CD4-positive, alpha-beta T cell treated with Interleukin-10 for 1 hour (primary cell): ENCODE measurements around the gene ALK.
"Not testable (repeated sequence)": the region's sequence is repeated elsewhere in the genome, so short reads cannot be mapped to it uniquely, and the experiment has no call there.

Experiments
- DNase-seq: peaks from one replicate; pipeline ENCODE4 v3.0.0-alpha.2; 2020

ALK gene

DNA sequence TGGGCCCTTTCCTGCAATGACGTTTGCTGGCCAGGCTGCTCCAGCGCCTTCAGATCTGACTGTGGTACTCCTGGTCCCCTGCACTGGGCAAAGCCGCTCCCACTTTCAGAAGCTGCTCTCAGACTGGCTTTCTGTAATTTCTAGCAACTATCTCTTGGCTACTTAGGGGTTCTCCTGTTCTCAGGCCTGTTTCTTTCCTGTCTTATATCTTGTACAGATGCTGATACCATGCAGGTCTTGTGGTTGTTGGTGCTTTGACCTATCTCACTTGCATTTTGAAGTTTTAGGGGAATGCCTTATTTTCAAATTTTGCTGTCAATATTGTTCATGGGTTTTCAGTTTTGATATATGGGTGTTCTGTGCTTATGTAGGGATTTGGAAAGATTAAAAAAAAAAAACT, 660.4 kb downstream of the ALK start:
- no peak for DNase-seq

DNA sequence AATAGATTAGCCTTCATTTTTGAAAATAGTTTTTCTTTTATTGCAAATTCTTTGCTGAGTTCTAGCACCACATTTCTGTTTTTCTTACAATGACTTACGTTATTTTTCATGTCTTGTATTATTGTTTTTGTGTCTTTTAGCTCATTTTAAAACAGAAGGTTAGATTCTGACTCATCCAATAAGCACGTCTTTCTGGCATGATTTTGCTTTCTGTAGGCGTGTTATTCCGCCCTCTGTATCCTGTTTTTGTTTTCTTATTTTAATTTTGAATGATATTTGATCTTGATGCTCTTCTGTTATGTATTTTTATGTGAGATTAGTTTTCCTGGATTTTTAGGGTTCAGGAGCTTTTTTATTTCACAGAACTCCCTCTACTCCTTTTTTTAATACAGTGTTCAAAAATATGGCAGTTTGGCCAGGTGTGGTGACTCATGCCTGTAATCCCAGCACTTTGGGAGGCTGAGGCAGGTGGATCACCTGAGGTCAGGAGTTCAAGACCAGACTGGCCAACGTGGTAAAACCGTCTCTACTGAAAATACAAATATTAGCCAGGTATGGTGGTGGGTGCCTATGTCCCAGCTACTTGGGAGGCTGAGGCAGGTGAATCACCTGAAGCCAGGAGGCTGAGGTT, 661.1 kb downstream of the ALK start:
- no peak for DNase-seq

DNA sequence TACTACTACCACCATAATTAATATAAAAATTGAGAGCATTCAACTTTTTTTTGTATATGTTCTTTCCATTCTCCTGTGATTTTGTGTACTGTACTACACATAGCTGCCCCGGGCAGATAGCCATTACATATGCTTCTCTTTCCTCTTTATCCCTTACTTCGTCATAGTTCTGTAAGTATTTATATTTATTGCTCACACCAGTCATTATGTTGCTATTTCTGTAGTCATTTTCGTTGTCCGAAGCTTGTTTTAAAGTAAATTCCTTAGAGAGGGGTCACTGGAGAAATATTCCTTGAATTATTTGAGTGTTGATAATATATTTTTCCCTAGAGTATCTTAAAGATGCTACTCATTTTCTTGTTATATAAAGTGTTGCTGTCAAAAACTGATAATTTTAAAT, 662.2 kb downstream of the ALK start:
- no peak for DNase-seq

DNA sequence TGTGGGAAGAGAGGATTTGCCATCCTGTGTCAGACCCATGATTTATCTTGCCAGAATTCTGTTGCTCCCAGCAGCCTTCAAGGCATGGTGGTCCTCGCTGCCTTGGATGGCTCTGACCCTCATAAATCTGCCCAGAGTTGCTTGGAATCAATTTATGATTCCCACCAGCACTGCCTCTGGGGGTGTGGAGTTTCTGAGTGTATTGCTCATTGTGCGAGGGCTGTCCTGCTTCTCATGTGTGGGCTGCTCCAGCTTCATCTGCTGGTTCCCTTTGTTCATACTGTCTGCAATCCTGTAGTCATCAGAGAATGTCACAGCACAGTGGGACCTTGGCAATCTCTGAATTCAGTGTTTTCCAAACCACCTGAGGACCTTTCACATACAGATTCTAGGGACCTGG, 666.4 kb downstream of the ALK start:
- DNase-seq: no peak

DNA sequence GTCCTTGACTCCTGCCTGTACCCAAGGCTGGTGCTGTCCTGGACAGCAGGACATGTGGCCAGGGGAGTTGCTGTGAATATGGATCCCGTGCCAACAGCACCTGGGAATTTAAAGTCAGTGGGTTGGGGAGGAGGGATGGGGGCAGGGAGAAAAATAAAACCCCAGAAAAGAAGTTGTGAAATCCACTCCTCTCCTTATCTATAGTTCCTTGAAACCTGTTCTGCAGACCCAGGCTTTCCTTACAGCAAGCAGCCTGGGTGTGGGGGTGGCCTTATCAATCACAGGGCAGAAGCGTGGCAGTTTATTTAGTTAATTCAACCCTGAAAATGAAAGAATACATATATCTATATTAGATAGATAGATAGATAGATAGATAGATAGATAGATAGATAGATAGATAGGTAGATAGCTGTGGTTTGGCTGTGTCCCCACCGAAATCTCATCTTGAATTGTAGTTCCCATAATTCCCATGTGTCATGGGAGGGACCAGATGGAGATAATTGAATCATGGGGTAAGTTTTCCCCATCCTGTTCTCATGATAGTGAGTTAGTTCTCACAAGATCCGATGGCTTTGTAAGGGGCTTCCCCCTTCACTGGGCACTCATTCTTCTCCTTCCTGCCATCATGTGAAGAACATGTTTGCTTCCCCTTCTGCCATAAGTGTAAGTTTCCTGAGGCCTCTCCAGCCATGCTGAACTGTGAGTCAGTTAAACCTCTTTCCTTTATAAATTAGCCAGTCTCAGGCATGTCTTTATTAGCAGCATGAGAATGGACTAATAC, 667.7 kb downstream of the ALK start:
- DNase-seq: not testable (repeated sequence)

DNA sequence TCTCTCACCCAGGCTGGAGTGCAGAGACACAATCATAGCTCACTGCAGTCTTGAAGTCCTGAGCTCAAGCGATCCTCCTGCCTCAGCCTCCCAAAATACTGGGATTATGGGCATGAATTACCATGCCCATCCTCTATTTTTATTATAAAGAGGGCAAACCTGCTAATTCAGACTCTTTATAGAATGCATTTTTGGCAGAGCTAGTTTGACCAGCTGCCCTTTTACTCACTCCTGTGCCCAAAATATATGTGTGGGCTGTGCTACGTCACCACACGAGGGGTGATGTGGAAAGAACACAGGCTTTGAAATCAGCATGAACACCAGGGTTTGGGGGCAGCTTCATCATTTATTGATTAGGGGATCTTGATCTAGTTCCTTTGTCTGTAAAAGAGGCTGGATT, 668.4 kb downstream of the ALK start:
- no peak for DNase-seq

DNA sequence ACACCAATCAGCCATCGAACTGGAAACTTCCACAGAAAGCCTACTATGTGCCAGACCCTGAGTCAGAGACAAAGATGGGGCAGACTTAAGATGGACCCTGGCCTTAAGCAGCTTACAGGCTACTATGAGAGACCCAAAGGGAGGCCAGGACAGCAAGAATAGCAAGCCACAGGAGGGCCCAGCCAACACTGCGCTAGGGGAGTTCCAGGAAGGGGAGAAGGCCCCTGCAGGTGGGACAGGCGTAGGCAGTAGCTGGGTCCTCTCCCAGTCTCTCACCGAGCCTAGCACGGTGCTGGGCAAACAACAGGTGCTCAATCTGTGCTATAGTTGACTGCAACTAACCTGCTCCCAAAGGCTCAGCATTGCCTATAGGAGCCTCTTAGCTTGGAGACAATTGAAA, 670.0 kb downstream of the ALK start:
- DNase-seq: no peak

DNA sequence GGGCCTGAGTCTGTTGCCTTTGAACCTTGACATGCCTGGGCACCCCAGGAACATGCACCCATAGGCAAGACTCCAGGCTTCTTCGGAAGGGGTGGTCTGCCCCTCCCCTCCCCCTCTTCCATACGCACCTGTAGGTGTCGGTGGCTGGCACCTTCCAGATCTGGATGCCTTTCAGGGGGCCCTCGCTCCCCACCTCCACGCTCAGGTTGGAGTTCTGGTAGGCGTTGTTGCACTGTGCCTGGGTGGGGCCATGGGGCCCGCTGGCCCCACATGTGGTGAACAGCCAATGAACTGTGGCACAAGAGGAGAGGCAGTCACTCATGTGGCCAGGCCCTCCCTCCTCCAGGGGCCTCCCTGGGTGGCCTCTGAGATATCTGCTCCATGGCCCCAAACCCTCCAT, 670.4 kb downstream of the ALK start:
- no peak for DNase-seq

DNA sequence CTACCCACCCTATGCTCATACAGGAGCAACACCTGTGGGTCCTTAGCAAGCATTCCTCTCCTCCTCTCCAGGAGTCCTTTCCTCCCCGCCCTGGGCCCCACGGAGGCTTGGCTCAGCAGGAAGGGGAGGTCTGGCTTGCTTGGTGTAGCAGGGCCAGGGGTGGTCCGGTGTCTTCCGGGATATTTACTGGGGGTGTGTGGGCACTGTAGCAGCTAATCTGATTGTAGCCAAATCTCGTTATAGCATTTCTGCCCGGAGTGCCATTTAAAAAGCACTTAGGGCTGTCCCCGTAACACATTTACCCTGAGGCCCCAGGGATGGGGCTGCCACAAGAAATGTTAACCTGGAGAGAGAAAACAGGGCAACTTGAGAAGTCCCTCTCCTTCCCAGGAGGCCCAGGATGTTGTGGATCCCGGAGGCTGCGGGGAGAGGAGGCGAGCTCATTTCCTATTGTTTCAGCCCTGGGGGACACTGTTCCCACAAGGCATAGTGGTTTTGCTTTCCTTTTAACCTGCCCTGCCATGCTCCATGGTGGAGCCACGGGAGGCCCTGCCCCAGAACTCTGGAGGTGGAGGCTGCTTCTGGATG, 671.6 kb downstream of the ALK start:
- no peak for DNase-seq

DNA sequence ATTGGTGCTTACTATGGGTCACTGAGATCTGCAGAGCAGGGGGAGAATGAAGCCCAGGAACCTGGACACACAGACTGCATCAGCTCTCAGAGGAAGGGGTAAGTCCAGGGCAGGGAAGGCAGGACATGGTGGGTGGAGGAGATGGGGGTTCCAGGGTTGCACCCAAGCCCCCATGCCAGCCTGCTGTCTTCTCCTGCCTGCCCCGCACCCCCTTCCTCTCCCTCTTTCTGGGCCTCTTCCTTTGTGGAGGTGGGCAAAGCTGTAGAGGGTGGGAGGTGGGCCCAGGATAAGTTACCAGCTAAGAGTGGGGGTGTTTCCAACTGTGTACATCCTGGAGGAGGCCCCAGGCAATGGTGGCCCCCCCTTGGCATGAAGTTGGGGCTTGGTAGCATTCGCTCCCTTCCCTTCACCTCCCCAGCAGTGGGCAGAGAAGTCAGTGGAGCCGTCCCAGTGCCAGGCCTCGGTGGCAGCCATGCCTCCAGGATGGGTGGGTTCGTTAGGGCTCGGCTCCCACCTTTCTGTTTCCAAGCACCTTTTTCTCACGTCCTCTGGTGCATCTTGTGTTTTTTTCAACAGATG, 674.0 kb downstream of the ALK start:
- no peak for DNase-seq

DNA sequence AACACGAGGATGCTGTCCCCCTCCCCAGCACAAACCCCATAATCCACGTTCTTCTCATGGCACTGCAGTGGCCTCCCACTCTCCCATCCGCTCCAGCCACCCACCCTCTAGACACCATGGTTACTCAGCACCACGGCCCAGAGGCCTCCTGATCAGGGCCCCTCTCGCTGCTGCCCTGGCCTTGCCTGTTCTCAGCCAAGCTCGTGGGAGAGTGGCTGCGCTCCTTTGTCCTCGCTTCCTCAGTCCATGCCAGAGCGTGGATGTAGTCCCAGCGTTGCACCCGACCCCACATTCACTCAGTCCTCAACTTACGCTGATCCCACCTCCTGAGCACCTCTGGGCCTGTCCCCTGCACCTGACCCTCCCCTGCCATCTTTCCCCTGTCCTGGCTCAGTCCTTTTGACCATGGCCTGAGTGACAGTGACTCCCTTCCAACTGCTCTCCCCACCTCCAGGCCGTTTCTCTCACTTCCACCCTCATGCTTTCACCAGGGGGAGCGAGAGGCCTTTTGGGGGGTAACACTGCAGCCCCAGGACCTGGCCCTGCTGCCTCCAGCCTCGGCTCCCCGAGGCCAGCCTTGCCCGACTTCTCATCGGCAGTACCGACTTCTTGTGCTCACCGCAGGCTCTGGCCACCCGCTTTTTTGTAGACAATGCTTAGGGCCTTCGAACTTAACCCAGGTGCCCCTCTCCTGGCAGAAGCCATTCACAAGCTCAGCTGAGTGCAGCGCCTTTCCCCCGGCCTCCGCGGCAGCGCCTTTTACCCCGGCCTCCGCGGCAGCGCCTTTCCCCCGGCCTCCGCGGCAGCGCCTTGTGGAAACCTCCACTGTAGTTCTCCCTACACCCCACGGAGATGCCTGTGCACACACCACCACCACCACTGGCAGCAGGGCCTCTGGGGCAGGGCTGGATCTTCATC, 674.7 kb downstream of the ALK start:
- DNase-seq: no peak

DNA sequence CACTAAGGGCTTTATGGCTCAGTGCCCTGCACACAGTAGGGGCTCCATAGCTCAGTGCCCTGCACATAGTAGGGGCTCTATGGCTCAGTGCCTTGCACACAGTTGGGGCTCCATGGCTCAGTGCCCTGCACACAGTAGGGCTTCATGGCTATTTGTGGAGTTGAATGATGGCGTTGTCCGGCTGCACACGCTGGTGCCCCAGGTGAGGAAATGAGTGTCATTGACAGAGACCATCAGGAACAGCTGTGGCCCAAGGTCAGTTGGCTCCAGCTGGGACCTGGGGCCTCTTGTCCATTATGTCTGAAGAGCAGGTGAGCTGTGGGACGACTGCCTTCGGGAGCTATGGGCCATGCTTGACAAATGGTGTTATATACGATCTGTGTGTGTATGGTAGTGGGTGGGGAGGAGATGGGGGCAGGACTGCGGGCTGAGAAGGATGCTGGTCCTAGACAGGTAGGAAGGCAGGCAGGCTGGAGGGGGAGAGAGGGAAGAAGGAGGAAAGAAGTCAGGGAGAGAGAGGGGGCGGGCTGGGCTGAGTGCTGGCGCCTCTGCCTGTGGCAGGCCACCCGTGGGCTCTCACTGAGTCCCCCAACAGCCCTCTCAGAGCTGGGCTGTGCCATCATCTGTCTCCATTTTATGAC, 675.5 kb downstream of the ALK start:
- no peak for DNase-seq

DNA sequence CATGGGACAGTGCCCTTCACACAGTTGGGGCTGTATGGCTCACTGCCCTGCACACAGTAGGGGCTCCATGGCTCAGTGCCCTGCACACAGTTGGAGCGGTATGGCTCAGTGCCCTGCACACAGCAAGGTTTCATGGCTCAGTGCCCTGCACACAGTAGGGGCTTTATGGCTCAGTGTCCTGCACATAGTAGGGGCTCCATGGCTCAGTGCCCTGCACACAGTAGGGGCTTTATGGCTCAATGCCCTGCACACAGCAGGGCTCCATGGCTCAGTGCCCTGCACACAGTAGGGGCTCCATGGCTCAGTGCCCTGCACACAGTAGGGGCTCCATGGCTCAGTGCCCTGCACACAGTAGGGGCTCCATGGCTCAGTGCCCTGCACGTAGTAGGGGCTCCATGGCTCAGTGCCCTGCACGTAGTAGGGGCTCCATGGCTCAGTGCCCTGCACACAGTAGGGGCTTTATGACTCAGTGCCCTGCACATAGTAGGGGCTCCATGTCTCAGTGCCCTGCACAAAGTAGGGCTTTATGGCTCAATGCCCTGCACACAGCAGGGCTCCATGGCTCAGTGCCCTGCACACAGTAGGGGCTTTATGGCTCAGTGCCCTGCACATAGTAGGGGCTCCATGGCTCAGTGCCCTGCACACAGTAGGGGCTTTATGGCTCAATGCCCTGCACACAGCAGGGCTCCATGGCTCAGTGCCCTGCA, 676.2 kb downstream of the ALK start:
- not testable (repeated sequence) for DNase-seq

DNA sequence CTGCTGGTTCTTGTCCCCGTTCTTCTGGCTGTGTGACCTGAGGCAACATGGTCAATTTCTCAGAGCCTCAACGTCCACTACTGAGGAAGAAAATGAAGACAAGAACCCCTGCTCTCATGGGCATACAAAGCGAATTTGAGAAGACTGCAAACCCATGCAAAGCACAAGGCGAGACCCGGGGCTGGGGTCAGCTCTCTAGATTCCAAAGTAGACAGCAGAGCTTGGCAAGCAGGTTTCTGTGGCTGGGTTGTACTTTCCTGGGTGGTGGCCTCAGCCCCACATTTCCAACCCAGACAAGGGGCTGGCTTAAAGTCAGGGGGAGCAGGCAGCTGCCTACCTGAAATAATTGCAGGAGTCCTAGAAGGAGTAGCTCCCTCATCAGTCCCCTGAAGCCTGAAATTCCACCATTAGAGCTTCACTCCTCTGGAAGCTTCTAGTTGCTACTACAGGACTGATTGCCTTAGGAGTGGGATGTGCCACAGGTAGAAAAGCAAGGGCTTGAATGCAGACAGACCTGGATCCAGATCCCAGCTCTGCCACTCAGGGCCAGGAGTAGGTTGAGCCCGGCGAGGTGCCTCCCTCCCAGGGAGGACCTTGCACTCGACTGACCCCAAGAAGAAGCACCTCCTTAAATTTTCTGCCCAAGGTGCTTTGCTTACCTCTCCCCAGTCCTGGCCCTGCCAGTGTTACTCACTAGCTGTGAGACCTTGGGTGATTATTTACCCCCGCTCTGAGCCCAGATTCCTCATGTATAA, 678.6 kb downstream of the ALK start:
- no peak for DNase-seq

DNA sequence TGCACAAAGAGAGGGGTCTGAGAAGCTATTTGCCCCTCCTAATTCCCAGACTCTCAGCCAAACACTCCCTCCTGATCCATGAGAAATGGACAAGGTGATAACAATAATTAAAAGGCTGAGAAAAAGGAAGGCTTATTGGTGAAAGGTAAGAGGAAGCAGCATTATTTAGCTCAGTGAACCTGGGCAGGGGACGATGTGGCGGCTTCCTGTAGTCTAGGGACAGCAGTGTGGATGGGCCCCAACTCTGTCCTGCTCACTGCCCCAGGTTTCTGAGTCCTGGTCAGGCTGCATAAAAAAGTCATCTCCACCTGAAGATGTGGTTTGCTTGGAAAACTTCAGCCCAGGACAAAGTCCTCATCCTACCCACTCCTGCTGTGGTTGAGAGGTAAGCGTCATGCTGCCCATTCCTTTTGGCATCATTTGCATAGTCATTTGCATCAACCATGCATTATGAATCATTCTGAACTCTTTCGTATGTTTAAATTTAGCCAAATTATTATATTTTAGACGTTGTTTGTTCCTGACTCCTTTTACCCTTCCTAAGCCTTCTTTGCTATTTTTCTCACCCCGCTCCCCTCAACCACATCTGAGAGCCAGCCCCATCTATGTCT, 679.3 kb downstream of the ALK start:
- no peak for DNase-seq

DNA sequence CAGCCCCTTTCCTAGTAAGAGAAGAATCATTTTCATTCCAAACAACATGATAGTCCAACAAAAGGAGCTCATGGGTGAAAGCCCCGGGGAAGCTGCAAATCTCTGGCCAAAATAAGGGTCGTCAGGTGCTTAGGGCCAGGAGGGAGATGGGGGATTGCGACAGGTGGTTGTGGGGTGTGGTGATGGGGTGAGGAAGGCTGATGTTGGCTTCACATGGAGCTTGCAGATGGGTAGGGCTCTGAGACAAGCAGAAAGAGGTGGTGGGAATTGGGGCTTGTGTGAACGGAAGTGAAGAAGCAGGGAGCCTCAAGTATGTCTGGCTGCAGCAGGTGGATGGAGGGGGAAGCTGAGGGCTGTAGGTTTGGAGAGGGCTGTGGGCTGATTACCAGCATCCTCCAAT, 680.0 kb downstream of the ALK start:
- DNase-seq: no peak

DNA sequence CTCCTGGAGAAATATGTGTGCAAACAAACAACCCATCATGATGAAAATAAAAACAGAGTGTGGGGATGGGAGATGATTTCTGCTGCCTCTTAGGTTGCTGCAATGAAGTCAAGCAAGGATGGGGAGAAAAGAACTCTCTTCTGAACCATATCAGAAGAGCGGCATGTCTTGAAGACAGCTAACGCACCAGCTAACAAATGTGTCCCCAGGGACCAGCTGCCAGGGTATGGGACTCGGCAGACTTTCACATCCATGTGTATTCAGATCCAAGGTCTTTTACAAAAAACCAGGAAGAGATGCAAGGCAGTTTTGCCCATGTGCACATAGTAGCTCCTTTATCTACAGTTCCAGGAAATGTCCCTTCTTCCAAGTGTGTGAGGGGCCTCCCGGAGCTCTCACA, 680.8 kb downstream of the ALK start:
- DNase-seq: no peak

DNA sequence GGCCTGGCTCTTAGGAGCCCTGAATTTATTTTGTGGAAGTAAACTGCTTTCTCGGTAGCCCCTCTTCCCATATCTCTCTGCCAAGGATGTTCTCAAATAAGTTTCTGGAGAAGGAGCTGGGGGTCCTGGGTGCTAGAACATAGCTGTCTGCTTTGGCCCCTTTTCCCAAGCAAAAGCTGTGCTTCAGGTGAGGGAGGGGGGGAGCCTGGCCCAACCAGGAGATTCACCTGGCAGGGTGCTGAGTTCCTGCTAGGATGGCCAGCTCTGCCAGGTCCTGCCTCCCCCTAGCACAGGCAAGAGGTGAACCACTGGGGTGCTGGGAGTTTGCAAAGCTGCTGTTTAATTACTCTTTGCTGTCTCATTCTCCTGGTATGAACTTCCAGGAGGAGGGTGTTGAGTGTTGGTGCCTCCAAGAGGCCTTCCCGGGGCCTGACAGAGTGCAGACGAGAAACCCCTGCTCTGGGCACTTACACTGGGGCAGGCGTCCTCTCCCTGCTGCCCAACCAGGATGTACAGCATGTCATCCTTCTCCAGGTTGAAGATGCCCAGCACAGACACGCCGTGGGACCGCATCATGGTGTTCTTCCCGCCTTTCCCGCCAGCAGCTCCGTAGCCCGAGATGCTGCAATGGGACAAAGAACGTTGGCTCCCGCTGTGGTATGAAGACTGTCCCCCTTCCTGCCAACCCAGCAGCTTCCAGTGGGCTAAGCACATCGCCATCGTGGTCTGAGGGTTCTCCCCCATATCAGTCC, 682.0 kb downstream of the ALK start:
- DNase-seq: no peak

DNA sequence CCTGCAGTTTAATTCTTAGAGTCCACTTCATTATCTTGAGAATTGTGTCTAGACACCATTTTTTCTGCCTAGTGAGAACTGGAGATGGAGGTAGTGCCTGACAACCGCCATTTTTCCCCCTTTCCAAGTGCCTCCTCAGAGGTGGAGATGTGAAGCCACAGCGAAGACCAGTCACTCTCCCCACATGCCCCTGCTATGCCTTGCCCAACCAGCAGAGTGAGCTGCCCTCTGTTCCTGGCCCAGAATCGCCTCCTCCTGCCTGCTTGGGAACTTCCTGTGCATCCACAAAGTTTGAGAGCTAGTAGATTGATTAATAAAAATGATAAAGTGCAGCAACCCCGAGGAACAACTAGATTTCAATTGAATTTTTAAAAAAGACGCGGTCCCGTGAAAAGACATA, 682.9 kb downstream of the ALK start:
- no peak for DNase-seq

DNA sequence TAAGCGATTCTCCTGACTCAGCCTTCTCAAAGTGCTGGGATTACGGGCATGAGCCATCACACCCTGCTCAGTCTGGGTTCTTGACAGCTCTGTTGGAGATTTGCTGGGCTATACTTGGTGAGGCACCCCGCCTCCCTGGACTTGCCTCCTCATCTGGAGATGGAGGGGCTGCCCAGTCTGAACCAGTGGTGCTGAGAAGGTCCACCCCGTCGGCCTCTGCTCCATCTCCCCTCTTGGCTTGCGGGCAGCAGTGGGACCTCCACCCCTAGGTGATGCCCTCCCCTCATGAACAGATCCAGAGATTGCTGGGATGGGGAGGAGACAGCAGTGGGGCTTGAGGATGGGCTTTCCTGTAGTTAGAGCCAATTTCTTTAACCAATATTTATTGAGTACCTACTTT, 685.3 kb downstream of the ALK start:
- no peak for DNase-seq
